WERI-Rb-1 (cell line): ENCODE results near the gene ZNF837.

Experiments
- DNase-seq: peaks from one replicate; pipeline ENCODE4 v3.0.0-alpha.2; 2020
- H3K27ac ChIP-seq: fragments of 250-450 bp; sonication (Bioruptor Pico); 2 replicates; pipeline ENCODE4 v1.5.1; 2020; ENCODE audit warnings: mild to moderate bottlenecking, moderate library complexity
- H3K27me3 ChIP-seq: fragments of 250-450 bp; sonication (Bioruptor Pico); 2 replicates; pipeline ENCODE4 v1.5.1; 2021; ENCODE audit warnings: mild to moderate bottlenecking, low read depth, moderate library complexity; ENCODE audit not compliant: insufficient read depth, severe bottlenecking
- H3K36me3 ChIP-seq: fragments of 250-450 bp; sonication (Bioruptor Pico); 2 replicates; pipeline ENCODE4 v1.5.1; 2020; ENCODE audit warnings: mild to moderate bottlenecking, moderate library complexity
- H3K4me3 ChIP-seq: 2 replicates; pipeline ENCODE4 v1.5.1; 2011; ENCODE audit warnings: low read depth, mild to moderate bottlenecking, control low read depth, low read length
- H3K9me3 ChIP-seq: fragments of 250-450 bp; sonication (Bioruptor Pico); 2 replicates; pipeline ENCODE4 v1.5.1; 2021; ENCODE audit warnings: mild to moderate bottlenecking, moderate library complexity; ENCODE audit not compliant: severe bottlenecking
- TF ChIP-seq, protein P1 (sequence below): IDR thresholded peaks from 2 replicates; pipeline ENCODE4 v1.5.1; 2011; ENCODE audit warnings: low read depth, mild to moderate bottlenecking, control low read depth, inconsistent platforms, low read length

Gene ZNF837

DNA sequence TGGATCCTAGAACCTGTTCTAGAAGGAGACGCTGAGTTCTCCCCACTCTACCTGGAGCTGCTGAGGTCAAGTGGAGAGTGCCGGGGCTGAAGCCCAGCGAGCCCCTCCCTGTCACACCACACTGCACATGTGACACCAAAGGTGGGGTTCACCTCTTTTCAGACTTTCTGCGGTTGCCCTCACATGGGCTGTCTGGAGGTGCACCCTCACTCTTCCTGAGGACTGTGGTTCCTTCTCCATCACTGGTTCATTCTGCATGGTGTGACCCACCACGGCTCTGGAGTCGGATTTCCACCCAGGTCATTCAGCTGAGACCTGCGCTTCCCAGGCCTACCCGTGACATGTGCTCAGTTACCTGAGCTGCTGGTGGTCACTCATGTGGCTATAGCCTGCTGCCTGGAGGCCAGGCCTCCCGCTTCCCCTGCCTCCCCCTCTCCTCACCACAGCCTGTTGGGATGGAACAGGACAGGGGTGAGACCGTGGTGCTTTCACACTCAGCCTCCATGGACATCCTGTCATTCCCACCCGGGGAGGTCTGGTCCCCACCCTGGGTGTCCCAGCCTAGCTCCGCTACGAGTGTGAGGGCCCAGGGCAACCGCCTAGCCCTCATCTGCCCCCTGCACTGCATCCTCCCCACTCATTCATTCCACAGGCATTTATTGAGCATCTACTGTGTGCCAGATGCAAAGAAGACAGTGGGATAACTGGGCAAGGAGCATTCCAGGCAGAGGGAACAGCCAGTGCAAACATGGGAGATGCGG, 26.9 kb downstream of the ZNF837 start:
- TF ChIP-seq, protein P1, sequence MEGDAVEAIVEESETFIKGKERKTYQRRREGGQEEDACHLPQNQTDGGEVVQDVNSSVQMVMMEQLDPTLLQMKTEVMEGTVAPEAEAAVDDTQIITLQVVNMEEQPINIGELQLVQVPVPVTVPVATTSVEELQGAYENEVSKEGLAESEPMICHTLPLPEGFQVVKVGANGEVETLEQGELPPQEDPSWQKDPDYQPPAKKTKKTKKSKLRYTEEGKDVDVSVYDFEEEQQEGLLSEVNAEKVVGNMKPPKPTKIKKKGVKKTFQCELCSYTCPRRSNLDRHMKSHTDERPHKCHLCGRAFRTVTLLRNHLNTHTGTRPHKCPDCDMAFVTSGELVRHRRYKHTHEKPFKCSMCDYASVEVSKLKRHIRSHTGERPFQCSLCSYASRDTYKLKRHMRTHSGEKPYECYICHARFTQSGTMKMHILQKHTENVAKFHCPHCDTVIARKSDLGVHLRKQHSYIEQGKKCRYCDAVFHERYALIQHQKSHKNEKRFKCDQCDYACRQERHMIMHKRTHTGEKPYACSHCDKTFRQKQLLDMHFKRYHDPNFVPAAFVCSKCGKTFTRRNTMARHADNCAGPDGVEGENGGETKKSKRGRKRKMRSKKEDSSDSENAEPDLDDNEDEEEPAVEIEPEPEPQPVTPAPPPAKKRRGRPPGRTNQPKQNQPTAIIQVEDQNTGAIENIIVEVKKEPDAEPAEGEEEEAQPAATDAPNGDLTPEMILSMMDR = no peak
- Histone ChIP-seq H3K36me3 (no peaks in the 10 kb centered on the region; the same call in none of the 2 replicates), H3K27ac (no peak overlapping the region), H3K9me3 (no peaks in the 10 kb centered on the region), H3K4me3 (no peak overlapping the region), H3K27me3 (no peaks in the 10 kb centered on the region)
- no peak for DNase-seq

DNA sequence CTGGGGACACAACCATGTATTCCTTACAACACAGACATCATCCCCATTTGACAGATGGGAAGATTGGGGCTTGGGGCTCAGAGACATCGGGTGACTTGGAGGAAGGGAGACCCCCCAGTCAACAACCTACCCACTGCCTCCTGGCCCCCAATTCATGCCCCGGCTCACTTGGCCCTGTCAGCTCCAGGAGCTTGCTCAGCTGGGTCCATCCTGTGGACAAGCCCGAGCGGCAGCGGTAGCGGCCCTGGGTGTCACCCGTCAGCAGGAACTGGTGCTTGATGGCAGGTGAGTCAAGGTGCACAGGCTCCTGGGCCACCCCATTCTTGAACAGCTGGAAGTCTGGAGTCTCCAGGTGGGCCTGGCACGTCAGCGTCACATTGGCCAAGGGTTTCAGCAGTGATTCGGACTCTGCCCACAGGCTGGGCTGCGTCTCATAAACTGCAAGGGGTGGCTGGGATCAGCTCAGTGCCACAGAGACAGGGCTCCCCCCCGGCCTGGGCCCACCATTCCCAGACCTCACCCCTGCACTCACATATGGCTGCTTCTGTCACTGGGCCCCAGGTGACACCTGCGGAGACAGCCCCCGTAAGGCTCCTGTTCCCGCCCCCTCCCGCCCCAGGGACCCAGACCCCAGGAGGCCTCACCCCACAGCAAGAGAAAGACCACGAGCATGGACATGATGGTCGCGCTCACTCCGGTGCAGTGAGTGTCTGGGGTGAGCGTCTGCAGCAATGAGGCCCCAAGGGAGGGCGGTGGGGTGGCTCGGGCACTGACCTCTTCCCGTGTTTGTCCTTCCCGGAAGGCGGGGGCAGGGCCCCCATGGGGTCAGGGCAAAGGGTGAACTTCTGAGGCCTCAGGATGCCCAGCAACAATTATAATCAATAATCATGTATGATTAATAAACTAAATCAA, 27.8 kb downstream of the ZNF837 start, which contains the start of gene A1BG:
Gene A1BG (minus strand): TSS at position 733 of the 912 bp plus-strand sequence. CDS start 55 bp downstream, at position 678.
- no peaks in the 10 kb centered on the region for H3K27me3 ChIP-seq
- no peaks in the 10 kb centered on the region for H3K9me3 ChIP-seq
- TF ChIP-seq, protein P1 = no peak
- no peak within 1 kb of the TSS for H3K27ac ChIP-seq
- no peaks in the 10 kb centered on the region; the same call in none of the 2 replicates for H3K36me3 ChIP-seq
- DNase-seq = no peak
- no peak within 1 kb of the TSS for H3K4me3 ChIP-seq

DNA sequence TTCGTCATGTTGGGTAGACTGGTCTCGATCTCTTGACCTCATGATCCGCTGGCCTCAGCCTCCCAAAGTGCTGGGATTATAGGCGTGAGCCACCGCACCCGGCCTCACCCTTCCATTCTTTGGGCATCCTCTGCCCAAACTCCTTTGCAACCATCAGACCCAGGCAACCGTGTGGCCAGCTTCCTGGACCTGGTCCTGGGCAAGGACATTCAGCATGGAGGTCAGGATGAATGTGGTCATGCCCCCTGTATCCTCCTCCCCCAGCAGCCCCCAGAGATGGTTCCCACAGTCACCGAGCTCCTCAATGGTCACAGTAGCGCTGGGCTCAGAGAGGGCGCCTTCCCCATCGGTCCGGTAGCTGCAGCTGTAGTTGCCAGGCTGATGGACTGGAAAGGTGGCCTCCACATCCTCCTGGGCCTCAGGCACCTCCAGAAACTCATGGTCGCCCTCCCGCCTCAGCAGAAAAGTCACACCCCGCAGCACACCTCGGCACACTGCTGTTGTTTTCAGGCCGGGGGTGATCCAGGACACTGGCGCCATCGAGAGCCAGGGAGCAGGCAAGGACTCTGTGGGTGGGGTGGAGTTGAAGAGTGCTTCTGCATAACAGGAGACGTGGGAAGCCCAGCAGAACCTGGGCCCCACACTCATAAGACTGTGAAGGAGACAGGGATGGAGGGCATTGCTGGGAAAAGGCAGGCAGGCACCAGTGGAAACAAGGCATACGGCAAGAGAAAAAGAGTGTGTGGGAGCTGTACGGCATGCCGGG, 28.7 kb downstream of the ZNF837 start:
- Histone ChIP-seq H3K4me3 (no peak overlapping the region), H3K36me3 (no peaks in the 10 kb centered on the region; the same call in none of the 2 replicates), H3K9me3 (no peaks in the 10 kb centered on the region), H3K27me3 (no peaks in the 10 kb centered on the region), H3K27ac (no peak overlapping the region)
- no peak for DNase-seq
- TF ChIP-seq, protein P1 = no peak

DNA sequence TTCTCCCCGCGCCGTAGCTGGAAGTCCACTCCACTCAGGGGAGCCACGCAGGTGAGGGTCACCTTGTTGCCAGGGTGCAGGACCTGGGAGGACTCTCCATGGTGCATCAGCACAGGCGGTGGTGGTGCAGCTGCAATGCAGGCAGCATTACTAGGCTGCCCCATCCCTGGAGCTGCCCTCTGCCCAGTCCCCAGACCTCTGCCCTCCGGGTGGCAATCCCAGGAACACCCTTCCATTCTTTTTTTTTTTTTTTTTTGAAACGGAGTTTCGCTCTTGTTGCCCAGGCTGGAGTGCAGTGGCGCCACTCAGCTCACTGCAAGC, 29.3 kb downstream of the ZNF837 start:
- TF ChIP-seq, protein P1 = no peak
- Histone ChIP-seq H3K4me3 (no peak overlapping the region), H3K36me3 (no peaks in the 10 kb centered on the region; the same call in none of the 2 replicates), H3K27me3 (no peaks in the 10 kb centered on the region), H3K9me3 (no peaks in the 10 kb centered on the region), H3K27ac (no peak overlapping the region)
- DNase-seq = no peak

DNA sequence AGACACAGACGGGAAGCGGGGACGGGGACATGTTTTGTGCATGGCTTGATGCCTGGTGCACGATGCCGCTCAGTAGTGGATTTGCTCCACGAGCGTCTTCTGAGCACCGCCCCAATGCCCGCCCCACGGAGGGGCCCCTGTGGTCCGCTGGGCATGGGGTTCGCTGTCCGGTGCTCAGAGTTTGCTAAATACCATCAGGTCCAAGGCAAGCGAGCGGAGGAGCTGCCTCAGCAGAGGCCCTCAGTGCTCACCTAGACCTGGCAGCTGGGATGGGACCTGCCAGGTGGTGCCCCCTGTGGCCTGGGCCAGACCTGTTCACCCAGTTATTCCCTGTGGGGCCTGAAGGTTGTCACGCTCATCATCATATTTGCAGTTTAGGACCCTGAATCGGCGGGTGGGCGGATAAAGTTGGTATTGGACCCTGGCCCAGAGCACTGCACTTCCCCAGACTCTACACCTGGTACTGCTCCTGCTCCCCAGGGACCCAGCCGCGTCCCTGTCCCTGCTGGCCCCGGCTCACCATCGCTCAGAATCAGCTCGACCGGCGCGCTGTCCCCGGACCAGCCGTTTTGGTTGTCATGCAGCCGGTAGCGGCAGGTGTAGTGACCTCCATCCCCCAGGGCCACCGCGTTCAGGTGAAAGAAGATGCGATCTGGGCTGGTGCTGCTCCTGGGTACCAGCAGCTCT, 29.8 kb downstream of the ZNF837 start:
- H3K4me3 ChIP-seq = no peak overlapping the region
- no peak overlapping the region for H3K27ac ChIP-seq
- TF ChIP-seq, protein P1 = no peak
- H3K36me3 ChIP-seq = no peaks in the 10 kb centered on the region; the same call in none of the 2 replicates
- no peaks in the 10 kb centered on the region for H3K27me3 ChIP-seq
- DNase-seq = no peak
- H3K9me3 ChIP-seq = no peaks in the 10 kb centered on the region
